K562 (cell line): ENCODE measurements around the gene NUDT14. TPM values are rescaled to one million over a fixed set of nuclear protein-coding genes. Genes with fewer than 3 reads are reported as not detected.

Source experiments
- DPF2 ChIP-seq: fragments of 450-650 bp; IDR thresholded peaks from 2 replicates; pipeline ENCODE4 v1.6.1; 2016
- FOXJ3 ChIP-seq: sonication (generic); formaldehyde crosslinking; IDR thresholded peaks from 2 replicates; pipeline ENCODE4 v1.4.0; 2020; ENCODE audit warnings: mild to moderate bottlenecking, missing genetic modification reagents
- ILF3 ChIP-seq: fragments of 450-650 bp; IDR thresholded peaks from 2 replicates; pipeline ENCODE4 v1.6.1; 2018; ENCODE audit warnings: antibody characterized with exemption, mild to moderate bottlenecking, moderate library complexity, borderline replicate concordance
- NUFIP1 ChIP-seq: fragments of 450-650 bp; IDR thresholded peaks from 2 replicates; pipeline ENCODE4 v1.6.1; 2018; ENCODE audit not compliant: partially characterized antibody
- PHB2 ChIP-seq: fragments of 450-650 bp; IDR thresholded peaks from 2 replicates; pipeline ENCODE4 v1.6.1; 2017; ENCODE audit warnings: low read depth
- PHF8 ChIP-seq: fragments of 200-600 bp; sonication (generic); IDR thresholded peaks from 2 replicates; pipeline ENCODE4 v1.6.1; 2012; ENCODE audit warnings: mixed run types, mild to moderate bottlenecking, inconsistent platforms, low read length, moderate library complexity, borderline replicate concordance
- POLR2G ChIP-seq: fragments of 200-400 bp; formaldehyde crosslinking; IDR thresholded peaks from 2 replicates; pipeline ENCODE4 v1.6.1; 2017; ENCODE audit warnings: low read depth, mild to moderate bottlenecking, antibody characterized with exemption, low read length, moderate library complexity
- SMAD3 ChIP-seq: fragments of 450-650 bp; formaldehyde crosslinking; conservative IDR thresholded peaks from 2 replicates; pipeline ENCODE4 v1.4.0; 2020; ENCODE audit warnings: mild to moderate bottlenecking
- TCFL5 ChIP-seq: fragments of 250-450 bp; sonication (Bioruptor Pico); conservative IDR thresholded peaks from 2 replicates; pipeline ENCODE4 v1.6.1; 2021; ENCODE audit warnings: mild to moderate bottlenecking, moderate library complexity, matching md5 sums
- TOE1 ChIP-seq, 2 experiments: fragments of 450-650 bp in 1 of 2; sonication (generic) in 1 of 2; formaldehyde crosslinking in 1 of 2; IDR thresholded peaks; 2 replicates each; pipeline versions ENCODE4 v1.7.1 to v1.8.0; 2016 to 2022; ENCODE audit warnings: borderline replicate concordance in 2 of 2, mild to moderate bottlenecking in 2 of 2, antibody characterized with exemption in 1 of 2, inconsistent platforms in 1 of 2, low read depth in 1 of 2, missing genetic modification reagents in 1 of 2, moderate library complexity in 1 of 2
- TRIM24 ChIP-seq, 2 experiments: fragments of 450-650 bp; IDR thresholded peaks; 2 replicates each; pipeline ENCODE4 v1.6.1; 2016
- YY1 ChIP-seq, 3 experiments: IDR thresholded peaks; 2 replicates each; pipeline ENCODE4 v1.6.1; 2011; ENCODE audit warnings: low read length in 2 of 3, mild to moderate bottlenecking in 2 of 3, moderate library complexity in 2 of 3, borderline replicate concordance in 1 of 3, control low read depth in 1 of 3, low read depth in 1 of 3; ENCODE audit not compliant: insufficient read depth in 3 of 3, insufficient replicate concordance in 2 of 3, control insufficient read depth in 1 of 3, insufficient read length in 1 of 3; ENCODE audit errors: extremely low read depth in 1 of 3
- ZBTB2 ChIP-seq: fragments of 450-650 bp; IDR thresholded peaks from 2 replicates; pipeline ENCODE4 v1.6.1; 2016; ENCODE audit warnings: antibody characterized with exemption
- ZBTB7A ChIP-seq: IDR thresholded peaks from 2 replicates; pipeline ENCODE4 v1.6.1; 2011; ENCODE audit warnings: low read depth, mild to moderate bottlenecking, low read length, moderate library complexity, borderline replicate concordance; ENCODE audit not compliant: control insufficient read depth
- ZC3H11A ChIP-seq: IDR thresholded peaks from 2 replicates; pipeline ENCODE4 v1.6.1; 2012; ENCODE audit warnings: low read depth, low read length, improper control_type of control experiment
- ZNF174 ChIP-seq: fragments of 250-450 bp; sonication (Bioruptor Pico); IDR thresholded peaks from 2 replicates; pipeline ENCODE4 v1.4.0; 2020; ENCODE audit warnings: mild to moderate bottlenecking
- ZNF316 ChIP-seq: fragments of 450-650 bp; IDR thresholded peaks from 2 replicates; pipeline ENCODE4 v1.6.1; 2016
- ZSCAN29 ChIP-seq: fragments of 450-650 bp; IDR thresholded peaks from 2 replicates; pipeline ENCODE4 v1.6.1; 2017
- polyA plus RNA-seq, 8 experiments: library from polyadenylated mRNA; depleted of rRNA in 4 of 8; stranded (reverse) in 5 of 8; unstranded in 3 of 8; fragments of >200 nt; fragmentation: Nextera tagmentation in 2 of 8; fragmentation: Illumina TruSeq in 1 of 8; extraction: Ambion mirVana in 2 of 8; extraction: Trizol in 1 of 8; gene quantifications; 2 replicates each; pipeline versions ENCODE4 v1.2.1 to v1.2.3, GENCODE V29; 2011 to 2014; ENCODE audit warnings: inconsistent platforms in 1 of 8, missing spikeins in 1 of 8
- total RNA-seq, 7 experiments: library from RNA; depleted of rRNA in 6 of 7; stranded (reverse); fragments of >200 nt in 6 of 7; fragmentation: Illumina TruSeq in 2 of 7; extraction: Trizol in 2 of 7; gene quantifications; 2 replicates each; pipeline versions ENCODE4 v1.2.1 to v1.2.3, GENCODE V29; 2011 to 2021; ENCODE audit warnings: low replicate concordance in 1 of 7
- TF ChIP-seq, protein P1 (sequence below): fragments of 450-650 bp; conservative IDR thresholded peaks from 2 replicates; pipeline ENCODE4 v1.6.1; 2016; ENCODE audit warnings: missing genetic modification characterization, low read depth, mild to moderate bottlenecking, missing compliant biosample characterization, moderate library complexity
- TF ChIP-seq, protein P2 (sequence below), 2 experiments: fragments of 250-450 bp in 1 of 2; fragments of 450-650 bp in 1 of 2; sonication (Bioruptor Pico) in 1 of 2; IDR thresholded peaks; 2 replicates each; pipeline versions ENCODE4 v1.6.1 to v1.8.0; 2016 to 2021; ENCODE audit warnings: mild to moderate bottlenecking in 2 of 2, moderate library complexity in 2 of 2, missing compliant biosample characterization in 1 of 2, missing genetic modification characterization in 1 of 2
- TF ChIP-seq, protein P3 (sequence below): fragments of 250-450 bp; sonication (Bioruptor Pico); IDR thresholded peaks from 2 replicates; pipeline ENCODE4 v1.8.0; 2021; ENCODE audit warnings: borderline replicate concordance, mild to moderate bottlenecking, moderate library complexity; ENCODE audit not compliant: poor library complexity, severe bottlenecking

Gene NUDT14
- total and polyA plus RNA-seq, 9 of the 15 experiments (the other 6 are each of a cell fraction or from before 2014, with no cell fraction given) = 0.14 to 16.3 (median 8.2) TPM

- TF ChIP-seq ILF3 (no peak), SMAD3 (CRISPR knock-in tag) (no peak), ZSCAN29 (no peak), ZNF174 (no peak), ZC3H11A (no peak), TCFL5 (CRISPR knock-in tag) (no peak), PHB2 (no peak), FOXJ3 (CRISPR knock-in tag) (no peak), DPF2 (0 out of 2 replicates have a peak, but pooled peaks have one; percentile 19), TOE1 (IDR thresholded peaks at IDR 0.05; ENCODE audit: borderline replicate concordance) (no peak), TOE1 (CRISPR knock-in tag; IDR thresholded peaks at IDR 0.05; ENCODE audit: borderline replicate concordance, low read depth) (no peak), PHF8 (no peak; the same call in 1 of the 2 replicates), TRIM24 (IDR thresholded peaks at IDR 0.05) (peak in 1 of 2 experiments; percentile 57; a peak in 2 of 4 replicates), ZBTB7A (peak; percentile 67; the same call in 1 of the 2 replicates), YY1 (IDR thresholded peaks at IDR 0.05; ENCODE audit: borderline replicate concordance in 1 of 3, control insufficient read depth in 1 of 3, extremely low read depth in 1 of 3, insufficient read depth in 3 of 3, insufficient read length in 1 of 3, insufficient replicate concordance in 2 of 3, low read depth in 1 of 3, low read length in 2 of 3) (peak in 2 of 3 experiments; percentile 17 to 38), ZBTB2 (no peak), POLR2G (peak; percentile 52), ZNF316 (peak; percentile 79), NUFIP1 (no peak)
- TF ChIP-seq, protein P1, sequence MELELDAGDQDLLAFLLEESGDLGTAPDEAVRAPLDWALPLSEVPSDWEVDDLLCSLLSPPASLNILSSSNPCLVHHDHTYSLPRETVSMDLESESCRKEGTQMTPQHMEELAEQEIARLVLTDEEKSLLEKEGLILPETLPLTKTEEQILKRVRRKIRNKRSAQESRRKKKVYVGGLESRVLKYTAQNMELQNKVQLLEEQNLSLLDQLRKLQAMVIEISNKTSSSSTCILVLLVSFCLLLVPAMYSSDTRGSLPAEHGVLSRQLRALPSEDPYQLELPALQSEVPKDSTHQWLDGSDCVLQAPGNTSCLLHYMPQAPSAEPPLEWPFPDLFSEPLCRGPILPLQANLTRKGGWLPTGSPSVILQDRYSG = no peak
- TF ChIP-seq, protein P2, sequence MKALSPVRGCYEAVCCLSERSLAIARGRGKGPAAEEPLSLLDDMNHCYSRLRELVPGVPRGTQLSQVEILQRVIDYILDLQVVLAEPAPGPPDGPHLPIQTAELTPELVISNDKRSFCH (CRISPR knock-in tag; IDR thresholded peaks at IDR 0.05) = no peak
- TF ChIP-seq, protein P2 (tag; IDR thresholded peaks at IDR 0.05) = no peak
- TF ChIP-seq, protein P3, sequence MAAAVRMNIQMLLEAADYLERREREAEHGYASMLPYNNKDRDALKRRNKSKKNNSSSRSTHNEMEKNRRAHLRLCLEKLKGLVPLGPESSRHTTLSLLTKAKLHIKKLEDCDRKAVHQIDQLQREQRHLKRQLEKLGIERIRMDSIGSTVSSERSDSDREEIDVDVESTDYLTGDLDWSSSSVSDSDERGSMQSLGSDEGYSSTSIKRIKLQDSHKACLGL (CRISPR knock-in tag) = no peak
- TF ChIP-seq, all 486 proteins: peak for 15
Observed at GRCh38 chr14:105199093-105199492, 18.0 kb upstream of the NUDT14 start (continued).
